NOMO-1 treated with DMSO at 0.1 percent for 48 hours (cell line): ENCODE measurements around the gene RBP7.

Experiments
- DNase-seq: peaks from one replicate; lab custom pipeline; 2025; ENCODE audit not compliant: unreplicated experiment; lab: John Stamatoyannopoulos, UW

RBP7 gene

DNA sequence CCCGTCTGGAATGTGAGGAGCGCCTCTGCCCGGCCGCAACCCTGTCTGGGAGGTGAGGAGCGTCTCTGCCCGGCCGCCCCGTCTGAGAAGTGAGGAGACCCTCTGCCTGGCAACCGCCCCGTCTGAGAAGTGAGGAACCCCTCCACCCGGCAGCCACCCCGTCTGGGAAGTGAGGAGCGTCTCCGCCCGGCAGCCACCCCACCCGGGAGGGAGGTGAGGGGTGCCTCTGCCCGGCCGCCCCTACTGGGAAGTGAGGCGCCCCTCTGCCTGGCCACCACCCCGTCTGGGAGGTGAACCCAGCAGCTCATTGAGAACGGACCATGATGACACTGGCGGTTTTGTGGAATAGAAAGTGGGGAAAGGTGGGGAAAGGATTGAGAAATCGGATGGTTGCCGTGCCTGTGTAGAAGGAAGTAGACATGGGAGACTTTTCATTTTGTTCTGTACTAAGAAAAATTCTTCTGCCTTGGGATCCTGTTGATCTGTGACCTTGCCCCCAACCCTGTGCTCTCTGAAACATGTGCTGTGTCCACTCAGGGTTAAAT is 32.0 kb downstream of the RBP7 start:
- peak; percentile 65 for DNase-seq

DNA sequence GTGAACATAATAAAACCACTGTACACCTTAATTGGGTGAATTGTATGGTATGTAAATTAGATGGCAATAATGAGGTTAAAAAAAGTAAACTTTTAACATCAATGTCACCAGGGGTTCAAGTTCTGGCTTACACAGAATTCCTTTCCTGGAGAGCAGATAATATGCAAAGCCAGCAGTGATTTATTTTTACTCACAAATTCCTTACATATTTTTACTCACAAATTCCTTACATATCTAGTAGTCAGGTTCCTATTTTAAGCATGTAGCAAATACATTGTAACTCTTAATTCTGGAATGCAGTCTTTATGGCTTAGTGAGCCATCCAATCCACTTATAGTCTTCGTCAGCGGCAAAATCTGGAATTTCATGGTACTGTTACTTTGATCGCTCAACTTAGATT is 34.4 kb downstream of the RBP7 start:
- DNase-seq = no peak

DNA sequence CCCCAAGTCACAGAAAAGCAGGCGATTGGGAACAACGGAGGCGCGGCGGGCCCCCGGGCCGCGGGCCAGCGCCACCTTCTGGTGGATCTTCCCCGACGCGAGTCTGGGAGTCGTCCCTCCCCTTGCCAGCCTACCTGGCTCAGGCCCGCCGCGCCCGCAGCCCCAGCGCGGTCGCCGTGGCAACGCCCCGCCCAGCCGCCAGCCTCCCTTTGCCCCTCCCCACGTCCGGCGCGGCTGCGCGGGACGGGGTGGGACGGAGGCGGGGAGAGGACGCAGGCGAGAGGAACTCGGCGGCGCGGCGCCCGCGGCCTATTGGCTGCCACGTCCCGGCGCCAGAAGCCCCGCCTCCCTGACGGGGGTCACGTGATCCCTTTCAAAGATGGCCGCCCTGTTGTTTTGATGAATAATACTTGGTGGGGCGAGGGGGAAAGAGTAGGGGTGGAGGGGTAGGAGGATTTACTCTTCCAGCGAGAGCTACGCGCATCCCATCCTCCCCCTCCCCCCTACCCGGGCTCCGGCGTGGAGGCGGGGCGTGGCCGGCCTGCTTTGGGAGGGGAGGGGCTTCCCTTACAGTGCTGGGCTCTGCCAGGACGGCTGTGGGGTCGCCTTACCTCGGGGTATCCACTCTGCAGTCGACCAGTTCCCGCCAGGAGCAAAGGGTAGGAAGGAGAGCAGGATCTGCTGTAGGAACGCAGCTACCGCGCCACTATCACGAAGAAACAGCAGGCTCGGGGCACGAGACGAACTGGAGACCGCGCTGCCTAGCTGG is 35.7 kb downstream of the RBP7 start, which contains the start of gene UBE4B:
UBE4B (plus strand) TSS at position 369 of the 769 bp plus-strand sequence. CDS start 713 bp downstream, outside the sequence.
- DNase-seq = peak; percentile 96

DNA sequence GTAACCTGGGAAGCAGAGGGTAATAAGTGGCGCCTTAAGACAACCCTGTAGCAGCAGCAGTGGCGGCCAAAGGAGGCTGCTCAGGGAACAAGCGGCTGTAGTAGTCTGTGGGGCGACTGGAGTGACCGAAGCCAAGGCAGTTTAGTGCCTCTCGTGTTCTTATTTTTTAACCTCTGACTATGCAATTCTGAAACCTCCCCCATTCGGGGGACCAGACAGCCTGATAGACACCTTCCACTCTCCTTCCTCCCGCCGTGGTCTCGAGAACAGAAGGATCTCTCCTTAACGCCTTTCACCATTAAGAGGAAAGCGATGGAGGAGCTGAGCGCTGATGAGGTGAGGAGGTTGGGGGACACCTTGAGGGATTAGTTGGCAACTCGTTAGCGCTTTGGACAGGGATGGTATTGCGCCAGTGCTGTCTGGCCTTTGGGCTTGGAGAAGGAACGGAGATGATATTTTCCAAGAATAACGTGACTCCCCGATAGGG is 36.4 kb downstream of the RBP7 start:
- peak; percentile 38 for DNase-seq

DNA sequence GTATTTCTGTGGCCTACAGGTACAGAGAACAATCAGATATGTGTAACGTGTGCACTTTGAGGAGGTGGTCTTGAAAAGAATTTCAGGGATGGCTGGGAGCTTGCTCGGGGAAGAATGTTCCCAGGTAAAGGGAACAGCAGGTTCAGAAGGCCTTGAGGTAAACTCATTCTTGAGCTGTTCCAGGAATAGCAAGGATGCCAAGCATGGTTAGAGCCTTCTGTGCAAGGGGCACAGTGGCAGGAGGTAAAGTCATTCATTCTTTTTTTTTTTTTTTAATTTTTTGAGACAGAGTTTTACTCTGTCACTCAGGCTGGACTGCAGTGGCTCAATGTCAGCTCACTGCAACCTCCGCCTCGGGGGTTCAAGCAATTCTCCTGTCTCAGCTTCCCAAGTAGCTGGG is 45.7 kb downstream of the RBP7 start:
- DNase-seq = no peak

DNA sequence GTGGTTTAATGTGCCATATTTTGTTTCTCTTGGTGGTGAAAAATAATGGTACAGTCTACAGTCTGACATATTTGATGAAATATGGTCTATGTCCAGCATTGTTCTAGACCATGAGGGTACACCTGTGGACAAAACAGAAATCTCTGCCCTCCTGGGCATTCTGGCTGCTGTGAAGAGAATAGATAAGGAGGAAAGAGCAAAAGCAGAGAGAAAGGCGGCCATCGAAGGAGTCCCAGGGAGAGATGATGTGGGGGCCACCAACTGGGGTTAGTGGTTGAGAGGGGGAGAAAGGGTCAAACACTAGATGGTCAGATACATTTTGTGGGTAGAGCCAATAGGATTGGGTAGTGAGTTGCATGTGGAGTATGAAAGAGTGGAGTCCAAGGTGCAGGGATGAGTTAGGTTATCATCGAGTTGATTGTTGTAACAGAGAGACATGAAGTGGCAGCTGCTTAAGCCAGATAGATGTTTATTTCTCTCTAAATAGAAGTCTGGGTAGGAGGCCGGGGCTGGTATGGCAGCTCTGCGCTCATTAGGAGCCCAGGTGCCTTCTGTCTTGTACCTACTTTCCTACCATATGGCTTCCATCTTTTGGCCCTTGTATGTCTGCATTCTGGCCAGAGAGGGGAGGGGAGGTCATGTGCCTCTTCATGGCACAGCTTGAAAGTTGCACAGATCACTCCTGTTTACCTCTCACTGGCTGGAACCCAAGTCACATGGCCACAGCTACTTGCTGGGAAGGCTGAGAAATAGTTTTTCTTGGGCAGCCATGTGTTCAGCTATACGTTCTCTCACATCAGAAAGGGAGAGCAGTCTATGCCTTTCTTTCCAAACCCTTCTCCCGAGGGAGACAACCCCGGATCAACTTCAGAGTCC is 48.7 kb downstream of the RBP7 start:
- DNase-seq = no peak

DNA sequence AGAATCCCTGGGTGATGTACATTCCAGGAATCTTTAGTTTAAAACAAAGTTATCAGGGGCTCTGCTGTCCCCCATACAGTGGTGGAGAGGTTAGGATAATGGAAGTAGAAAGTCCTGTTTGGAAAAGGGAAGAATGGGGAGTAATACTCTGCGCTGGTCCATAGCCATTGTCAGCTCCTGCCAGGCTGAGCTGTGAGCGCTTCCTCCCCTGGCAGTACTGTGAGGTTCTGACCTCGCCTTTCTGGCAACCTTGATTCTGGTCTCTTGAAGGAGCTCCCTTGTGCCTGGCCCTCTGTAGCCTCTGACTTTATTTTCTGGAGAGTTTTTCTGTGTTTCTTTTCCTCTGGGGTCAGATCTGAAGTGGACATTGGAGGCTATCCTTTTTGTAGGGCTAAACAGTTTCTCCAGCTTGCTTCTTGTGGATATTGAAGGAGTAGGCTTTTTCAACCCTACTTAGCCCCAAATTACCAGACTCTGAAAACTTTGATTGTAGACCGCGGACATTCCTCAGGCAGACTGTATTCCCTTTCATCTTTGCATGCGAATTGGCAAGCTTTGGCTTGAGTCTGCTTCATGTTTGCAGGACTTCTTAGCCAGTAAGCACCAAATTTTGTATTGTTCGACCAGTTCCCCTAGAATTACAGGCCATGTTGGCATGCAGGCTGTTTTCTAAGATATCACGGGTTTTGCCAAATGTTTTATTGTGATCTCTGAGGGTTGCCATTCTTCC is 49.5 kb downstream of the RBP7 start:
- DNase-seq = no peak

DNA sequence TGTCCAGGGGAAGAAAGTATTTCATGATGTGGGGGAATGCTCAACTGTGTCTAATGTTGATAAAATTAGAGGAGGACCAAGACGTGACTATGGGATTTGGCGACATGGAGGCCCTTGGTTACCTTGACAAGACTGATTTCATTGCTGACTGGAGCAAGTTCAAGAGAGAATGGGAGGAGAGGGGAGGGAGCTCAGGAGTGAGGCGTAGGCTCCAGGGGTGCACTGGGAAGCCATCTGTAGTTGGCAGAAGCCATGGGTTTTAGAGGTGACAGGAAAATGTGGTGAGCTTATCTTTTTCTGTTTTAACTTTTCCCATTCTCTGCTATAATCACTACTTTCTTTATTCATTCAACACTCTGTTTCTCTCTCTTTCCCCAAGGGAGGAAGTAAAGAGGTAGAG is 51.6 kb downstream of the RBP7 start:
- DNase-seq = no peak

DNA sequence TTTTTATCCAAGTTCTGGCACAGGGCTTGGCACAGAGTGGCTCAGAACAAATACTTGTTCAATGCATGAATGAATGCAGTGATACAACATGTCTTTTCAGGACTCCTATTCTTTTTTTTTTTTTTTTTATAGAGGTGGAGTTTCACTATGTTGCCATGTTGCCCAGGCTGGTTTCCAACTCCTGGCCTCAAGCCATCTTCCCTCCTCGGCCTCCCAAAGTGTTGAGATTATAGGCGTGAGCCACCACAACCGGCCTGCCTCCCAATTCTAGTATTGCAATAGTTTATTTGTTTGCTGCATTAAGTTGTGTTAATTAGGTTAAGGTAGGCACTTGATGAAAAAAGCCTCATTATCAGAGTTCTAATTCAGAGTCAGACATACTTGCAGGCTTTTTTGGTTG is 53.6 kb downstream of the RBP7 start:
- no peak for DNase-seq

DNA sequence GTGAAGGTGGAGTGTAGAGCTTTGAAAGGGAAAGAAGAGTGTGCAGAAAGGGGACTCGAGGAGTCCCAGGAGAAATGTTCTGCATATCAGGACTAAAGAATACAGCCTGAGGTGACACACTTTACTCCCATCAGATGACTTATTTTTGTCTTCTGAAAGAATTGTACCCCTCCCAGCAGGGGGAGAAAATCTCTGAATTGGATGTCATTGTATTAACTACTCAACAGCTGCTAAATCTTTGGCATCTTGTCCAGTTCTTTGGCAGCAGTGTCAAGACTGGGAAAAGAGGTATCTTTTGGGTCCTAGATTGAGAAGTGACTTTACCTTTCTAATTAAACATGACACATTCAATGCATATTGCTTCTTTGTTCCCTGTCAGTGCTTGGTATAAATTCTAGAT is 54.6 kb downstream of the RBP7 start:
- no peak for DNase-seq

DNA sequence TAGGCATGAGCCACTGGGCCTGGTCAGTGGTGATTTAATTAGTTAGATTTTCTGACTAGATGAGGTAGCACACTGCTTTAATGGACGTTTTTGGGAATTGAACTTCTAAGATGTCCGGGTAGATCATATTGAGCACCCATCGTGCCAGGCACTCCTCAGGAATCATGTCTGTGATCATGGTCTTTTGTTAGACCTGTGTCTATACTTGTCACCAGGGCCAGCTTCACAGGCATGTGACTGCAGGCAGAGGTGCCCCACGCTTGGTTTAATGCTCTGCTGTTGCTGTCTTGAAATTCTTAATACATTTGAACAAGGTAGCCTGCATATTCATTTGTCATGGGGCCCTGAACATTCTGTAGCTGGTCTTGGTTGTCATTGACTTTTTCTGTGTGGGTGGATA is 55.3 kb downstream of the RBP7 start:
- DNase-seq = no peak

DNA sequence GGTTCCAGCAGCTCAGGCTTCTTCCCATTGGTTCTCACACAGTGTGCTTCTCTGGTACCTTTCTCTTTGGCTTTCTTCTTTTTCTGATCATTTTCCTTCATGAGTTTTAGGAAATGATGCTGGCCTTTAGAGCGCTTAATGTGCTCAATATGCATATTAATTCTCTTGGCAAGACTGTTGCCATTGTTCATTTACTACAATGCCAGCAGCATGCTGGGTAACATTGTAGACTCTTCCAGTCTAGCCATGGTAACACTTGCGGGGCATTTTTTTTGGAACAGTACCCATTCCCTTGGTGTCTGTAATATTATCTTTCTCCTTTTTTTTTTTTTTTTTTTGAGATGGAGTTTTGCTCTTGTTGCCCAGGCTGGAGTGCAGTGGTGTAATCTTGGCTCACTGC is 57.4 kb downstream of the RBP7 start:
- DNase-seq = no peak

DNA sequence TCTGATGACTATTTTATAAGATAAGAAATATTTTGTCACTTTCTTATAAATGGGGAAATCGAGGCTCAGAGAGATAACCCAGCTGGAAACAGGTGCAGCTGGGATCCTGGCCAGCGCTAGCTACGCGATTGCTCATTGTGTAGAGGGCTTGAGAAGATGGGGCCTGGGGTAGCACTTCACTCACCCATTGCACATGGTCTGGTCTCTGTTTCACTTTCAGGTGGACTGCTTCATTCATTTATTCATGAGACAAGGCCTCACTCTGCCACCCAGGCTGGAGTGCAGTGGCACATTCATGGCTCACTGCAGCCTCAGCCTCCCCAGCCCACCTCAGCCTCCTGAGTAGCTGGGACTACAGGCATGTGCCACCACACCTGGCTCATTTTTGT is 59.6 kb downstream of the RBP7 start:
- DNase-seq = no peak

DNA sequence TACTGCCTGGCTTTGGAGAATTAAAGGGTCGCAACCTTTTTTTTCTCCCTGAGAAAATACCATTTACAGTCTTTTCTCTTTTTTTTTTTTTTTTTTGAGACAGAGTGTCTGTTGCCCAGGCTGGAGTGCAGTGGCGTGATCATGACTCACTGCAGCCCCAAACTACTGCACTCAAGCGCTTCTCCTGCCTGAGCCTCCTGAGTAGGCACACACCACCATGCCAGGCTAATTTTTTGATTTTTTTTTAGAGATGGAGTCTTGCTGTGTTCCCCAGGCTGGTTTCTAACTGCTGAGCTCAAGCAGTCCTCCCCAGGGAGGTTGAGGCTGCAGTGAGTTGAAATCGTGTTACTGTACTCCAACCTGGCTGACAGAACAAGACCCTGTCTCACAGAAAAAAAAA is 60.3 kb downstream of the RBP7 start:
- no peak for DNase-seq

DNA sequence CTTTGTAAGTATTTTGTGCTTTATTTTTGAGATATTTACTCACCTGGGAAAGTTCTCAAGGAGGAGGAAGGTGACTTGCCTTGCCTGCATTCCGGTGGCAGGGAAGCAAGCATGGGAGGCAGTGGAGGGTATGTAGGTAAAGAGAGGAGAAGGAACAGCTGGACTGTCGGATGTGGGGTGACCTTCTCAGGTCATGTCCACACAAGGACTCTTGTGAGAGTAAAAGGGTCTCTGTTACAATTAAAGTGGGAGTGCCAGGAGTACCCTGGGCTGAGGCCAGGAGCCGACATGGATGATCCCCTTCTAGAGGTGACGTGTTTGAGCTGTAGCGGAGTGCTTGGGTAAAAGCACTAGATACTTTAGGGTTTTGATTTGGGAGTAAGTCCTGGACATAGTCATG is 60.8 kb downstream of the RBP7 start:
- DNase-seq = no peak

DNA sequence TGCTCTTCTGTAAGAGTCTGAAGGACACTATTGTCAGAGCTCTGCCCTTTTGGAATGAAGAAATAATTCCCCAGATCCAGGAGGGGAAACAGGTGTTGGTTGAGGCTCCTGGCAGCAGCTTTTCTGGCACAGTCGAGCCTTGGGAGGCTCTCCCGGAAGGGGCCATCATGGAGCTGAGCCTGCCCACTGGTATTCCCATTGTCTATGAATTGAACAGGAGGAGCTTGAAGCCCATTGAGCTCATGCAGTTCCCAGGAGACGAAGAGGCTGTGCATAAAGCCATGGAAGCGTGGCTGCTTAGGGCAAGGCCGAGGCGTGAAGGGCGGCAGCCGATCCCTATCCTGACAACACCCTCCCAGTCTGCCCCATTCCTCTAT is 62.3 kb downstream of the RBP7 start:
- DNase-seq = no peak

DNA sequence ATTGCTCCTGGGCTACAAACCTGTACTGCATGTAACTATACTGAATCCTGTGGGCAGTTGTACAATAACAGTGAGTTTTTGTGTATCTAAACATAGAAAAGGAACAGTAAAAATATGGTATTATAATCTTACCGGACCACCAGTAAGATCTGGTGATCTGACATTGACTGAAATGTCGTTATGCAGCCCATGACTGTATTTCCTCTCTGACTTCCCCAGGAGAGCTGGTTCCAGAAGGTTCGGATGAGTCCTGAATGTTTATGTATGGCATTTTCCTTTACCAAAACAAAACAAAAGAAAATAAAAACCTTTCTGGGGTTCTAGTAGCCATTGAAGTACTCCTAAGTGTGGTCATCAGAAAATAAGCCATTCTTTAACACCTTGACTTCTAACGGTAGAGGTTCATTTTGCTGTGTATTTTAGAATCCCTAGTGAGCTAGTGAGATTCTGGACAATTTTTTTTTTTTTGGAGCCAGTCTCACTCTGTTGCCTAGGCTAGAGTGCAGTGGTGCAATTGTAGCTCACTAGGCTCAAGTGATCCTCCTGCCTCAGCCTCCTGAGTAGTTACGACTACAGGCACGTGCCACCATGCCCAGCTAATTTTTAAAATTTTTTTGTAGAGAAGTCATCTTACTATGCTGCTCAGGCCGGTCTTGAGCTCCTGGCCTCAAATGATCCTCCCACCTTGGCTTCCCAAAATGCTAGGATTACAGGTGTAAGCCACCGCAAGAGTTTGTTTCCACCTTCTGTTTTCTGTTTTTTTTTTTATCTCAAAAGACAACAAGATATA is 63.5 kb downstream of the RBP7 start:
- no peak for DNase-seq

DNA sequence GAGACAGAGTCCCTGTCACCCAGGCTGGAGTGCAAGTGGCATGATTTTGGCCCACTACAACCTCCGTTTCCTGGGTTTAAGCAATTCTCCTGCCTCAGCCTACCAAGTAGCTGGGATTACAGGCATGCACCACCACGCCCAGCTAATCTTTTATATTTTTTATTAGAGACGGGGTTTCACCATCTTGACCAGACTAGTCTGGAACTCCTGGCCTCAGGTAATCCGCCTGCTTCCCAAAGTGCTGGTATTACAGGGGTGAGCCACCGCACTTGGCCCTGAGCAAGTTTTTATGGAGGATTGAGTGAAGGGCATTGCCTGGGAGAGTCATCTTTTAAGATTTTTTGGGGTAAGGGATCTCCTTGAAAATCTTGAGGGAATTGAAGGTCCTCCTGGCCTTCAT is 64.2 kb downstream of the RBP7 start:
- DNase-seq = no peak

DNA sequence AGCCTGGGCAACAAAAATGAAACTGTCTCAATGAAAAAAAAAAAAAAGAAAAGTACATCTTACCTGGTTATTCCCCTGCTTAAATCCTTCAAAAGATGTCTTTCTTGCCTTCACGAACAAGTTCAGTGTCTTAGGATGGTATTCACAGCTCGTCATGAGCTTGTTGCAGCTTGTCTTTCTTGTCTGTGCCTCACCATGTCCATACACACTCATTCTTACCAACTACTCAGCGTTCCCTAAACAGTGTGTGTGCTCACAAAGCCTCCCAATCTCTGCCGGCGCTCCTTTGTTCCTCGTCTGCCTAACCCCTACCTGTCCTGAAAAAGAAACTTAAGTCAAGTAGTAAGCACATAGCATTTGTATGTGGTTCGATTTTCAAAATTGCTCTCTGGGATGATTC is 66.8 kb downstream of the RBP7 start:
- DNase-seq = no peak
